HUDEP-2 (cell line): ENCODE measurements around the gene SMCP.

ENCODE experiments used
- DNase-seq, 76 experiments: peaks; one replicate each; lab custom pipeline; 2025; ENCODE audit not compliant: unreplicated experiment in 76 of 76; lab: John Stamatoyannopoulos, UW

Gene SMCP

DNA sequence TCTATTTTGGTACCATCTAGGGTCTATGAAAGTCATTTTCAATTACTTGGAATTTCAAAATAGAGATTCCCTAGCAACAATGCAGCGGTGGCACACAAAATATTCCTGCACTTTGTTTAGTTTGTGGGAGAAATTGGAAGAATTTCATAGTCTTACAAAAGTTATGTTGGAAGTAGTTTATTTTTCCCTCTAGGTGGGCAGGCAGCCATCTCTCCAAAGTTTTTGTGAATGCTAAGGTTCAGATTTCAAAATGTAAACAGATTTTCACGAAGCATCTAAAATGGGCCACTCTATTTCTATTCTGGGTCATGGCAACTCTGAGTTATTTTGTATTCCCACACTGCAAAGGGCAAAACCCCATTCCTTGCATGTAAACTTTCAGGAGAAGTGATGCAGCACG, 8.0 kb downstream of the SMCP start:
- no peak for DNase-seq

GRCh38 chr1:152886758-152887409, 8.8 kb downstream of the SMCP start:
- no peak for DNase-seq

DNA sequence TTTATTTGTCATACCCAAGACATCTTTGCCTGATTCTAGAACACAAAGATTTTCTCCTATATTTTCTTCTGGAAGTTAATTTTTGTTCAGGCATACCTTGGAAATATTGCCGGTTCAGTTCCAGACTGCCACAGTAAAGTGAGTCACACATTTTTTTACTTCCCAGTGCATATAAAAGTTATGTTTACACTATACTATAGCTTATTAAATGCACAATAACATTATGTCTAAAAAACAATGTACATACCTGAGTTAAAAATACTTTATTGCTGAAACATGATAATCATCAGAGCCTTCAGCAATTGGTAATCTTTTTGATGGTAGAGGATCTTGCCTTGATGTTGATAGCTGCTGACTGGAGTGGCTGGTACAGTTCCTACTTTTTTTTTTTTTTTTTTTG, 10.0 kb downstream of the SMCP start:
- DNase-seq, result no peak

GRCh38 chr1:152899027-152899426, 20.9 kb downstream of the SMCP start:
- DNase-seq, result no peak

- no peak for DNase-seq
These were observed 21.8 kb downstream of the SMCP start for GRCh38 chr1:152899883-152900282.

DNA sequence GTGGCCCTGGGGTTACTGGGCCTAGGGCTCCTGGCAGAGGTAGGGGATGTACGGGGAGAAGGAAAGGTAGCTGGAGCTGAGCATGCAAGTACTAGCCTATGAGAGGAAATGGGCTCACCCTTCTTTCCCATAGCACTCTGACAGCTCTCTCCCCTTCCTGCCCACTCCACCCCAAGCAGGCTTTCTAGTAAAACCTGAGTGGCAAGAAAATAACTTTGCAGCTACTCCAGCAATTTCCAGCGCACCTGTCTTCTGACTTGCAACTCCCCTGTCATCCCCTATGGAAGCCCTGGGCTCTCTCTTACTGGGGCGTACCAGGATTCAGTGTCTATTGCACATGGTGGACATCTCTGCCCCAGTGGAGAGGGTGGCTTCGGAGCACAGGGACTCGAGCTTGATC, 23.5 kb downstream of the SMCP start:
- DNase-seq, result no peak

DNA sequence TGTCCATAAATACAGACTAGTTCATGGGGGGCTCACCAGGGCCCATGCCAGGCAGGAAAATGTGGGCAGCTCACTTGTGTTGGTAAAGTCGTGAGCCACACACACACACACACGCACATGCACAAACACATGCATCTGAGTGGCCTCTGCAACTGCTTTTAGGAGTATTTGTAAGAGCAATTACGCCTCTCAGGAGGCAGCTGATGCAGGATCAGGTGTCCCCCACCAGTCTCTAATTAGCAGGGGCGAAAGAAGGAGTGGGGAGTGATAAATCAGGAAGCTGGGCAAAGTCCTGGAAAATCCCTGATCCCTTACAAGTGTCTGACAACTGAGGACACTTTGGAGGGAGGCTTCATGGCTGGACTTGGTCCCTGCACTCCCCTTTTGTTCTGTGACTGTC, 24.5 kb downstream of the SMCP start:
- DNase-seq, result no peak

GRCh38 chr1:152904688-152905440, 26.7 kb downstream of the SMCP start:
- no peak for DNase-seq

DNA sequence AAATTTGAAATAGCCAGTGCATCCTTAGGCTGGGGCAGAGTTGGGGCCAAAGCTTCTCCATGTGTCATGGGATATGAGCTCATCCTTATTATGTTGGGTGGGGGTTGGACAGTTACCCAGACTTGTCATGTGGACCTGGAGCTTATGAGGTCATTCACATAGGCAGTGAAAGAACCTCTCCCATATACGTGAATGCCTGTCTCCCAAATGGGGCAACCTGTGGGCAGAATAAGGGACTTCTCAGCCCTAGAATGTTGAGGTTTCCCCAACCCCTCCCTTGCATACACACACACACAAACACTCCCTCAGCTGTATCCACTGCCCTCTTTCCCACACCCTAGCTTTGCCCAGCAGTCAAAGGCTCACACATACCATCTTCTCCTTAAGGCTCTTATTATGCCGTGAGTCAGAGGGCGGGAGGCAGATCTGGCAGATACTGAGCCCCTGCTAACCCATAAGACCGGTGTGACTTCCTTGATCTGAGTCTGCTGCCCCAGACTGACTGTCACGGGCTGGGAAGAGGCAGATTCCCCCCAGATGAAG, 28.0 kb downstream of the SMCP start:
- DNase-seq, result peak in 3 of 76 experiments; percentile 2 to 16 (median 6)

DNA sequence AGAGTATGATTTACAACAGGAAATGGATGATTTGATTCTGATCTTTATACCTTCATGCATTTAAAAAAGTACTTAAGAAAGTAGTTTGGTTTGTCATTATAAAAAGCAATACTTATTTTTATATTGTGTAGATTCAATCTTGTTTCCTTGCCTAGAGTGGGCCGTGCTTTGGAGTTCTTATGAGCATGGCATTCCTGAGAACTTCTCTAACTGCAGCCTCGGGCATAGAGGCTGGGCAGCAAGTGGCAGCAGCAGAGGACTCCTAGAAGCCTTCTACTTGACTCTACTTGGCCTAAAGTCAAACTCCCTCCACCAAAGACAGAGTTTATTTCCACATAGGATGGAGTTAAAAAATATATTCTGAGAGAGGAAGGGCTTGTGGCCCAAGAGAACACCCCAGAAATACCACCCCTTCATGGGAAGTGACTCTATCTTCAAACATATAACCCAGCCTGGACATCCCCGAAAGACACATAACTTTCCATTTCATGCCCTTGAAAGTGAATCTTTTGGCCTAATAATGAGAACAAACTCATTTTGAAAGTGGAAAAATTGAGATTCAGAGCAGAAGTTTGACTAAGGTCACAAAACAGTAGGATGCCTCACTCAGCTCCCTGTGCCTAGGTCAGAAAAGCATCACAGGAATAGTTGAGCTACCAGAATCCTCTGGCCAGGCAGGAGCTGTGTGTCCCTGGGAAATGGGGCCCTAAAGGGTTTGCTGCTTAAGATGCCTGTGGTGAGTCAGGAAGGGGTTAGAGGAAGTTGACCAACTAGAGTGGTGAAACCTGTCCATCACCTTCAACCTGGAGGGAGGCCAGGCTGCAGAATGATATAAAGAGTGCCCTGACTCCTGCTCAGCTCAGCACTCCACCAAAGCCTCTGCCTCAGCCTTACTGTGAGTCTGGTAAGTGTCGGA, 29.8 kb downstream of the SMCP start, which contains the start of gene IVL:
Gene IVL (plus strand): TSS at position 861 of the 916 bp plus-strand sequence. CDS start 1,252 bp downstream, outside the sequence.
- no peak for DNase-seq

- no peak for DNase-seq
These were observed 31.1 kb downstream of the SMCP start for GRCh38 chr1:152909206-152909605.

GRCh38 chr1:152912471-152912870, 34.3 kb downstream of the SMCP start:
- no peak for DNase-seq

GRCh38 chr1:152912900-152913299, 34.8 kb downstream of the SMCP start:
- no peak for DNase-seq

DNA sequence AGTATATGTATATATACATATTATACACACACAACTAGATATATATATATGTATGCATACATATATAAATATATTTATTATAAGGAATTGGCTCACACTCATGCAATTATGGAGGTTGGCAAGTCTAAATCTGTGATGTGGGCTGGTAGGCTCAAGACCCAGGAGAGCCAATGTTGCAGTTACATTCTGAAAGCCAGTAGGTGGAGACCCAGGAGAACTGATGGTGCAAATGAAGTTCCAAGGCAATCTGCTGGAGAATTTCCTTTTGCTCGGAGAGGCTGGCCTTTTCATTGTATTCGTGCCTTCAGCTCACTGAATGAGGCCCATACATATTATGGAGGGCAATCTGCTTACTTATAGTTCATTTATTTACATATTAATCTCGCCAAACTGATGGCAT, 39.7 kb downstream of the SMCP start:
- DNase-seq, result peak in 18 of 76 experiments; percentile 3 to 39 (median 12)

DNA sequence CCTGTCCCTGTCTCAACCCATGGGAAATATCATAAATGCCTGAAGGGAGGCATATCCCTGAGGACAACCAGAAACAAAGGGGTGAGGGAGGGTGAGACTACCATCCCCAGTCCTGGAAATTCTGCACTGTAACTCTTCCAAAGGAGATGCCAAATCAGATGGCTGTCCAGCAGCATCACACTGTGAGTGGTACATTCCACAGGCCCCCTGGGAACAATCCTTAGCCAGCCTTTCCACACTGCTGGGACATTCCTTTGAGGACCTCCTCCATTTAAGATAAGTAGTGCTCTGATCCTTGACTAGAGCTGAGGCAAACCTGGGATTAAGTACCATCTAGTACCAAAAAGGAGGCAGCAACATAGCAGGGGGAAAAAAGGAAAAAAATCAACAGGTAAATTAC, 40.9 kb downstream of the SMCP start:
- no peak for DNase-seq

- DNase-seq, result no peak
These were observed 46.1 kb downstream of the SMCP start for GRCh38 chr1:152924191-152924590.

GRCh38 chr1:152926091-152926490, 48.0 kb downstream of the SMCP start:
- peak in 4 of 76 experiments; percentile 2 to 27 (median 15) for DNase-seq

GRCh38 chr1:152928671-152929070, 50.5 kb downstream of the SMCP start:
- no peak for DNase-seq

DNA sequence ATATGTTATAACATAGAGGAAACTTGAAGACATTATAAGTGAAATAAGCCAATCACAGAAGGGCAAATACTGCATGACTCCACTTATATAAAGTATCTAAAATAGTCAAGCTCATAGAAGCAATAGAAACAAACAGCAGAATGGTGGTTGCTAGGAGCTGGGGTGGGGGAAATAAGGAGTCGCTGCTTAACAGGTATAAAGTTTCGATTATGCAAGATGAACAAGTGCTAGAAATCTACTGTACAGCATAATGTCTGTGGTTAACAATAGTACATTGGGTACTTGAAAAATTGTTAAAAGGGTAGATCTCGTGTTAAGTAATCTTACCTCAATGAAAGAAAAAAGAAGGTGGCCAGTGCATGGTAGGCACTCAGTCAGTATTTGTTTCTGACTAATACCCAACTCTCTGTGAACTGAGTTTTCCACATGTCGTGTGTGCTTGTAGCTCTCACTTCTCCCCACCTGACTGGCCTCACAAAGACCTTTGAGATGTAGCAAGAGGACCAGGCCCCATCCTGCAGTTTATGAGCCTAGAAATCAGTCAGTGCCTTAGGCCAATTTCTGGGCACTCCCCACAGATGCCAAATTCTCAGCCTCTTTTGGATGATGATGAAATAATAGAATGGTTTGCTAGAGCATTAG, 54.2 kb downstream of the SMCP start:
- DNase-seq, result no peak

DNA sequence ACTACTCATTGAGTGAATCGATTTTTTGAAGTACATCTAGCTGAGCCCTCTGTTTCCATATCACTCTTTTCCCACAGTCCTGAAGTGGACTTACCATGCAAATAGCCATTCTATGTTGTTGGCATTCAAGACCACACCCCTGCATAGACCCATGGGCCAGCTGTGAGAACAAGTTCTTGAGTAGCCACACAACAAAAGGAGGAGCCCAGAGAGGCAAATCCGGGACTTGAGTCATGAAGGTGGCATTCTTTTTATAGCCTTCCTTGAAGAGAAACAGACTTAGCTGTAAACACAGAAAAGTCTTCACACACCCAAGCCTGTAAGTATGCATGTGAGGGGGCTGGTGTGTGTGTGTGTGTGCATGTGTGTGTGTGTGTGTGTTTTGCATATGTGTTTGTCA, 55.1 kb downstream of the SMCP start:
- no peak for DNase-seq
